Right atrium auricular region (tissue), 2 donors: Measurements from ENCODE around the gene IFNA1. TPM values are rescaled to one million over a fixed set of nuclear protein-coding genes. Genes with fewer than 3 reads are reported as not detected.

Experiments used
- DNase-seq: peaks from one replicate; pipeline ENCODE4 v3.0.0-alpha.2; 2019; ENCODE audit warnings: low spot score
- H3K27ac ChIP-seq, 2 donors: fragments of 200-600 bp; sonication (generic); 1 replicate in 1 of 2; 2 replicates in 1 of 2; pipeline ENCODE4 v1.5.1; 2016 to 2019
- H3K27me3 ChIP-seq, 2 donors: fragments of 200-600 bp; sonication (generic); one replicate each; pipeline versions ENCODE4 v1.5.1 to v1.6.0; 2017 to 2019
- H3K36me3 ChIP-seq: fragments of 200-600 bp; sonication (generic); one replicate; pipeline ENCODE4 v1.5.1; 2016
- H3K4me1 ChIP-seq, 2 donors: fragments of 200-600 bp; sonication (generic); one replicate each; pipeline versions ENCODE4 v1.5.1 to v1.6.0; 2017 to 2019
- H3K4me3 ChIP-seq, 2 donors: fragments of 200-600 bp; sonication (generic); 1 replicate in 1 of 2; 2 replicates in 1 of 2; pipeline ENCODE4 v1.5.1; 2017 to 2019; ENCODE audit warnings: mild to moderate bottlenecking in 1 of 2, moderate library complexity in 1 of 2
- H3K9me3 ChIP-seq, 2 donors: fragments of 200-600 bp; sonication (generic); one replicate each; pipeline ENCODE4 v1.5.1; 2019
- total RNA-seq, 2 donors: library from RNA; depleted of rRNA; stranded (reverse); fragments of >200 nt; gene quantifications; one replicate each; pipeline ENCODE4 v1.1.0, GENCODE V29; 2016
- TF ChIP-seq, protein P1 (sequence below), 2 donors: fragments of 200-600 bp; sonication (generic); IDR thresholded peaks; one replicate each; pipeline ENCODE4 v1.5.1; 2019; ENCODE audit warnings: antibody characterized with exemption in 2 of 2

IFNA1 gene
- total RNA-seq, 2 donors from 2014 or later = not detected

GRCh38 chr9:21402386-21403251 lies 37.6 kb upstream of the IFNA1 start:
- H3K27ac ChIP-seq = no peak overlapping the region
- TF ChIP-seq, protein P1, sequence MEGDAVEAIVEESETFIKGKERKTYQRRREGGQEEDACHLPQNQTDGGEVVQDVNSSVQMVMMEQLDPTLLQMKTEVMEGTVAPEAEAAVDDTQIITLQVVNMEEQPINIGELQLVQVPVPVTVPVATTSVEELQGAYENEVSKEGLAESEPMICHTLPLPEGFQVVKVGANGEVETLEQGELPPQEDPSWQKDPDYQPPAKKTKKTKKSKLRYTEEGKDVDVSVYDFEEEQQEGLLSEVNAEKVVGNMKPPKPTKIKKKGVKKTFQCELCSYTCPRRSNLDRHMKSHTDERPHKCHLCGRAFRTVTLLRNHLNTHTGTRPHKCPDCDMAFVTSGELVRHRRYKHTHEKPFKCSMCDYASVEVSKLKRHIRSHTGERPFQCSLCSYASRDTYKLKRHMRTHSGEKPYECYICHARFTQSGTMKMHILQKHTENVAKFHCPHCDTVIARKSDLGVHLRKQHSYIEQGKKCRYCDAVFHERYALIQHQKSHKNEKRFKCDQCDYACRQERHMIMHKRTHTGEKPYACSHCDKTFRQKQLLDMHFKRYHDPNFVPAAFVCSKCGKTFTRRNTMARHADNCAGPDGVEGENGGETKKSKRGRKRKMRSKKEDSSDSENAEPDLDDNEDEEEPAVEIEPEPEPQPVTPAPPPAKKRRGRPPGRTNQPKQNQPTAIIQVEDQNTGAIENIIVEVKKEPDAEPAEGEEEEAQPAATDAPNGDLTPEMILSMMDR (IDR thresholded peaks at IDR 0.05) = no peak
- DNase-seq = no peak
- peak overlapping the region in 1 of 2 donors; percentile 38 for H3K4me3 ChIP-seq
- H3K4me1 ChIP-seq = peaks cover 0 to 9% of the 10 kb centered on the region in 2 donors
- H3K9me3 ChIP-seq = no peaks in the 10 kb centered on the region
- H3K36me3 ChIP-seq = no peaks in the 10 kb centered on the region
- no peaks in the 10 kb centered on the region for H3K27me3 ChIP-seq

GRCh38 chr9:21404146-21404545 lies 36.1 kb upstream of the IFNA1 start:
- no peaks in the 10 kb centered on the region for H3K36me3 ChIP-seq
- no peak for DNase-seq
- TF ChIP-seq, protein P1 (IDR thresholded peaks at IDR 0.05) = no peak
- no peaks in the 10 kb centered on the region for H3K27me3 ChIP-seq
- peaks cover 0 to 9% of the 10 kb centered on the region in 2 donors for H3K4me1 ChIP-seq
- no peaks in the 10 kb centered on the region for H3K9me3 ChIP-seq
- no peak overlapping the region for H3K27ac ChIP-seq
- H3K4me3 ChIP-seq = no peak overlapping the region

DNA sequence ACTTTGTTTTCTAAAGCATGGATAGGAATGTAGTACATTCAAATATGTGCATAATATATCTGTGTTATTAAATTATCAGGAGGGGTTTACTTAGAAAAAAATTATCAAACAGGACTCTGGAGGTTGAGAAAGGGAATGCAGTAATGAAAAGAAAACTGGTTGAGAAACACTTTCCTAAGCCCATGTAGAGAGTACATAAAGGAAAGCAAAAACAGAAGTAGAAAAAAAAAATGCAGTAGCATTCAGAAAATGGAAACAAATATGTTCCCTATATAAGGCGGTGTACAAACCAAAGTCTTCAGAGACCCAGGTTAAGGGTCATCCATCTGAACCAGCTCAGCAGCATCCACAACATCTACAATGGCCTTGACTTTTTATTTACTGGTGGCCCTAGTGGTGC lies 31.4 kb upstream of the IFNA1 start, which contains the start of gene IFNA8:
IFNA8 (plus strand) TSS at position 301 of the 400 bp plus-strand sequence; CDS start at position 361, 60 bp downstream.
- no peaks in the 10 kb centered on the region for H3K9me3 ChIP-seq
- H3K27me3 ChIP-seq = no peaks in the 10 kb centered on the region
- no peaks in the 10 kb centered on the region for H3K36me3 ChIP-seq
- TF ChIP-seq, protein P1 (IDR thresholded peaks at IDR 0.05) = no peak
- H3K27ac ChIP-seq = no peak within 1 kb of the TSS
- no peak for DNase-seq
- H3K4me3 ChIP-seq = no peak within 1 kb of the TSS
- no peaks in the 10 kb centered on the region for H3K4me1 ChIP-seq

- Histone ChIP-seq H3K27me3 (no peaks in the 10 kb centered on the region), H3K4me3 (no peak overlapping the region), H3K9me3 (no peaks in the 10 kb centered on the region), H3K4me1 (no peaks in the 10 kb centered on the region), H3K36me3 (no peaks in the 10 kb centered on the region), H3K27ac (no peak overlapping the region)
- TF ChIP-seq, protein P1 (IDR thresholded peaks at IDR 0.05) = no peak
- DNase-seq = no peak
Measured at GRCh38 chr9:21412107-21412506, 28.1 kb upstream of the IFNA1 start.

DNA sequence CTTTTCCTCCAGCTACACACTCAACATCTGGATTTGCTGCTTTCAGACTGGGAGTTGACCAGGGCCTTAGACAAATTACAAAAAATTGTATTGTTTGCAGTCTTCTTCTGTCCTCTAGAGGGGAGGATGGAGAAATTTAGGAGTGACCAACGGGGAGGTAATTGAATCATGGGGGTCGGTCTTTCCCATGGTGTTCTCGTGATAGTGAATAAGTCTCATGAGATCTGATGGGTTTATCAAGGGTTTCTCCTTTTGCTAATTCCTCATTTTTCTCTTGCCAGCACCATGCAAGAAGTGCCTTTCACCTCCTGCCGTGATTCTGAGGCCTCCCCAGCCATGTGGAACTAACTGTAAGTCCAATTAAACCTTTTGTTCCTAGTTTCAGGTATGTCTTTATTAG lies 27.1 kb upstream of the IFNA1 start:
- Histone ChIP-seq H3K4me3 (no peak overlapping the region), H3K27me3 (no peaks in the 10 kb centered on the region), H3K36me3 (no peaks in the 10 kb centered on the region), H3K9me3 (no peaks in the 10 kb centered on the region), H3K4me1 (no peaks in the 10 kb centered on the region), H3K27ac (no peak overlapping the region)
- TF ChIP-seq, protein P1 (IDR thresholded peaks at IDR 0.05) = no peak
- DNase-seq = no peak
